Measurements from ENCODE around the gene SLC44A3. TPM values are rescaled to one million over a fixed set of nuclear protein-coding genes. Genes with fewer than 3 reads are reported as not detected.
A peak's percentile ranks its signal among the peaks of the same experiment; 100 is the strongest.

SLC44A3 gene
- polyA plus RNA-seq, 1 donor from 2014 or later, result not detected

DNA sequence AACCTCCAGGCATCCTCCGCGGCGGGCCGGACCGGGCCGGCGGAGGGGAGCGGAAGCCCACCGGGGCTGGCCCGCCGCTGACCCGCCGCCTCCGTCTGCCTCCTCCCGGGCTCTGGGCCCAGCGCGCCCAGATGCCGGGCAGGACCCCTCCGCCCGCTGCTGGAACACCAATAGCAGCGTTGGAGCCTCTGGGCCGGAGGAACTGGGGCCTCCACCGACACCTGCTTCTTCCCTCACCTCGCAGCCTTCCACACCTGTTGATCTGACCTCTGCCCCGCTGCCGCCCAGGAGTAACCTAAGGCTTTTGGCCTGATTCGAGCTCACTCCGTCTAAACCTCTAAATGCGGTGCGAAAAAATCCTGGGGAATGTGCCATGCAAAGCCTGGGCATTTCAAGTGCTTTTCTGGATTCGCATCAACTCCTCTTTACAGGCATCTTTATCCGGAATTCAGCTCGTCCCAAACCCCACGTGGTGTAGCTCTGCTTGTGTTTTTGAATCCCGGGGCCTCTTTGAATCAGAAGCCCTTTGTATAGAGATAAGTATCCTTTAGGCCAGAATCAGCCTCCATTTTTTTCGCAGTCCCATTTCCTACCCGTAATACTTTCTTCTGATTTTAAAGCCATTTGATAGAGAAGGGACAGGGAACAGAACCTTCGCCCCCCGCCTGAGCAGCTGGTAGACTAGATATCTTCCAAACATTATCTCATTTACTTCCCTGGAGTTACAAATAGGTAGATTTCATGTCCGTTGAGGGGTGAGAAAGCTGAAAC lies 107.4 kb downstream of the SLC44A3 start:
- Histone ChIP-seq H3K4me3 (ENCODE audit: low read length) (peak overlapping the region; percentile 94), H2AFZ (ENCODE audit: low read depth, low read length) (peak overlapping the region; percentile 52), H3K9me3 (ENCODE audit: low read length) (no peaks in the 10 kb centered on the region), H3K9ac (ENCODE audit: low read length) (peak overlapping the region; percentile 91), H3K27ac (ENCODE audit: low read length) (peak overlapping the region; percentile 17), H3K36me3 (ENCODE audit: insufficient read depth, low read length) (peaks cover 2% of the 10 kb centered on the region), H4K20me1 (ENCODE audit: insufficient read depth) (no peaks in the 10 kb centered on the region), H3K79me2 (replicated peaks; ENCODE audit: insufficient read depth, low read length) (peaks cover 57% of the 10 kb centered on the region), H3K4me2 (ENCODE audit: low read length) (peak overlapping the region; percentile 52), H3K27me3 (ENCODE audit: insufficient read depth, low read depth, low read length) (no peaks in the 10 kb centered on the region), H3F3A (ENCODE audit: insufficient read depth, low read length, poor library complexity, severe bottlenecking) (no peaks in the 10 kb centered on the region), H3K9me2 (ENCODE audit: insufficient read depth, low read length) (no peaks in the 10 kb centered on the region)
- TF ChIP-seq, protein P1, sequence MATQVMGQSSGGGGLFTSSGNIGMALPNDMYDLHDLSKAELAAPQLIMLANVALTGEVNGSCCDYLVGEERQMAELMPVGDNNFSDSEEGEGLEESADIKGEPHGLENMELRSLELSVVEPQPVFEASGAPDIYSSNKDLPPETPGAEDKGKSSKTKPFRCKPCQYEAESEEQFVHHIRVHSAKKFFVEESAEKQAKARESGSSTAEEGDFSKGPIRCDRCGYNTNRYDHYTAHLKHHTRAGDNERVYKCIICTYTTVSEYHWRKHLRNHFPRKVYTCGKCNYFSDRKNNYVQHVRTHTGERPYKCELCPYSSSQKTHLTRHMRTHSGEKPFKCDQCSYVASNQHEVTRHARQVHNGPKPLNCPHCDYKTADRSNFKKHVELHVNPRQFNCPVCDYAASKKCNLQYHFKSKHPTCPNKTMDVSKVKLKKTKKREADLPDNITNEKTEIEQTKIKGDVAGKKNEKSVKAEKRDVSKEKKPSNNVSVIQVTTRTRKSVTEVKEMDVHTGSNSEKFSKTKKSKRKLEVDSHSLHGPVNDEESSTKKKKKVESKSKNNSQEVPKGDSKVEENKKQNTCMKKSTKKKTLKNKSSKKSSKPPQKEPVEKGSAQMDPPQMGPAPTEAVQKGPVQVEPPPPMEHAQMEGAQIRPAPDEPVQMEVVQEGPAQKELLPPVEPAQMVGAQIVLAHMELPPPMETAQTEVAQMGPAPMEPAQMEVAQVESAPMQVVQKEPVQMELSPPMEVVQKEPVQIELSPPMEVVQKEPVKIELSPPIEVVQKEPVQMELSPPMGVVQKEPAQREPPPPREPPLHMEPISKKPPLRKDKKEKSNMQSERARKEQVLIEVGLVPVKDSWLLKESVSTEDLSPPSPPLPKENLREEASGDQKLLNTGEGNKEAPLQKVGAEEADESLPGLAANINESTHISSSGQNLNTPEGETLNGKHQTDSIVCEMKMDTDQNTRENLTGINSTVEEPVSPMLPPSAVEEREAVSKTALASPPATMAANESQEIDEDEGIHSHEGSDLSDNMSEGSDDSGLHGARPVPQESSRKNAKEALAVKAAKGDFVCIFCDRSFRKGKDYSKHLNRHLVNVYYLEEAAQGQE (IDR thresholded peaks at IDR 0.05; ENCODE audit: borderline replicate concordance), result no peak
- TF ChIP-seq EP300 (conservative IDR thresholded peaks at IDR 0.05; ENCODE audit: poor library complexity, severe bottlenecking), result no peak
- no peak for TF ChIP-seq TAF1 (IDR thresholded peaks at IDR 0.05; ENCODE audit: low read depth)
- TF ChIP-seq POLR2AphosphoS5 (IDR thresholded peaks at IDR 0.05), result no peak
- no peak for TF ChIP-seq RAD21 (conservative IDR thresholded peaks at IDR 0.05)
- TF ChIP-seq, protein P2, sequence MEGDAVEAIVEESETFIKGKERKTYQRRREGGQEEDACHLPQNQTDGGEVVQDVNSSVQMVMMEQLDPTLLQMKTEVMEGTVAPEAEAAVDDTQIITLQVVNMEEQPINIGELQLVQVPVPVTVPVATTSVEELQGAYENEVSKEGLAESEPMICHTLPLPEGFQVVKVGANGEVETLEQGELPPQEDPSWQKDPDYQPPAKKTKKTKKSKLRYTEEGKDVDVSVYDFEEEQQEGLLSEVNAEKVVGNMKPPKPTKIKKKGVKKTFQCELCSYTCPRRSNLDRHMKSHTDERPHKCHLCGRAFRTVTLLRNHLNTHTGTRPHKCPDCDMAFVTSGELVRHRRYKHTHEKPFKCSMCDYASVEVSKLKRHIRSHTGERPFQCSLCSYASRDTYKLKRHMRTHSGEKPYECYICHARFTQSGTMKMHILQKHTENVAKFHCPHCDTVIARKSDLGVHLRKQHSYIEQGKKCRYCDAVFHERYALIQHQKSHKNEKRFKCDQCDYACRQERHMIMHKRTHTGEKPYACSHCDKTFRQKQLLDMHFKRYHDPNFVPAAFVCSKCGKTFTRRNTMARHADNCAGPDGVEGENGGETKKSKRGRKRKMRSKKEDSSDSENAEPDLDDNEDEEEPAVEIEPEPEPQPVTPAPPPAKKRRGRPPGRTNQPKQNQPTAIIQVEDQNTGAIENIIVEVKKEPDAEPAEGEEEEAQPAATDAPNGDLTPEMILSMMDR (IDR thresholded peaks at IDR 0.05; ENCODE audit: poor library complexity, severe bottlenecking), result no peak
- no peak for TF ChIP-seq MXI1 (conservative IDR thresholded peaks at IDR 0.05; ENCODE audit: poor library complexity, severe bottlenecking)
- no peak for TF ChIP-seq SMC3 (conservative IDR thresholded peaks at IDR 0.05; ENCODE audit: poor library complexity)
- TF ChIP-seq EZH2 (IDR thresholded peaks at IDR 0.05; ENCODE audit: borderline replicate concordance, insufficient read depth, low read length, poor library complexity, severe bottlenecking), result no peak

DNA sequence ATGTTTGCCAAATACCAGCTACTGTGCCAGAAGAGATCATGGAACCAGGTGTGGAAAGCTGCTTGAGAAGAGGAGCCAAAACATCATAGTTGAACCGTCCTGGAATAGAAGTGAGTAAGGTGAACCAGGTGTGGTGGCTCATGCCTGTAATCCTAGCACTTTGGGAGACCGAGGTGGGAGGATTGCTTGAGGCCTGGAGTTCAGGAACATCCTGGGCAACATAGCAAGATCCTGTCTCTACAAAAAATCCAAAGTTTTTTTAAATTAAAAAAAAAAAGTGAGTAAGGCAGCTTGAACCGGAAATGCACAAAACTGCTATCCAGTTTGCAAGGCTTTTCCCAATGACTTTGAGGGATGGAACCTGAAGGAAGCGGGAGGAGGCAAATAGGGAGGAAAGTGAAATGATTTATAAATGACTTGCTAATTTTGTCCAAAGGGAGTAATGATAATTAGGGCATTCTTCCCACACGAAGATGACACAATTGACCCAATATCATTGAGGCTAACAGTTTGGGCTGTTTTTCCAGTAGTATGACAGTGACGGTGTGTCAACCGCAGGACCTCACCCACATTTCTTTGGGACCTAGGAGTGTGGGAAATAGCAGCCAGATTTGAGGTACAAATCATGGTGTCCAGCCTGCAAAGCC lies 108.3 kb downstream of the SLC44A3 start:
- peak overlapping the region; percentile 52 for H3K4me2 ChIP-seq (ENCODE audit: low read length)
- H2AFZ ChIP-seq (ENCODE audit: low read depth, low read length), result no peak overlapping the region
- H3K27ac ChIP-seq (ENCODE audit: low read length), result no peak overlapping the region
- H3K9me2 ChIP-seq (ENCODE audit: insufficient read depth, low read length), result no peaks in the 10 kb centered on the region
- peaks cover 48% of the 10 kb centered on the region for H3K79me2 ChIP-seq (replicated peaks; ENCODE audit: insufficient read depth, low read length)
- no peaks in the 10 kb centered on the region for H3K36me3 ChIP-seq (ENCODE audit: insufficient read depth, low read length)
- H4K20me1 ChIP-seq (ENCODE audit: insufficient read depth), result no peaks in the 10 kb centered on the region
- no peaks in the 10 kb centered on the region for H3K9me3 ChIP-seq (ENCODE audit: low read length)
- TF ChIP-seq RAD21 (conservative IDR thresholded peaks at IDR 0.05), result no peak
- TF ChIP-seq POLR2AphosphoS5 (IDR thresholded peaks at IDR 0.05), result no peak
- TF ChIP-seq MXI1 (conservative IDR thresholded peaks at IDR 0.05; ENCODE audit: poor library complexity, severe bottlenecking), result no peak
- TF ChIP-seq EZH2 (IDR thresholded peaks at IDR 0.05; ENCODE audit: borderline replicate concordance, insufficient read depth, low read length, poor library complexity, severe bottlenecking), result no peak
- TF ChIP-seq, protein P2 (IDR thresholded peaks at IDR 0.05; ENCODE audit: poor library complexity, severe bottlenecking), result no peak
- no peaks in the 10 kb centered on the region for H3F3A ChIP-seq (ENCODE audit: insufficient read depth, low read length, poor library complexity, severe bottlenecking)
- no peaks in the 10 kb centered on the region for H3K27me3 ChIP-seq (ENCODE audit: insufficient read depth, low read depth, low read length)
- H3K4me3 ChIP-seq (ENCODE audit: low read length), result peak overlapping the region; percentile 94
- H3K9ac ChIP-seq (ENCODE audit: low read length), result no peak overlapping the region
